AG09319 (cell line): ENCODE measurements around the gene PAIP2.
"Not testable (repeated sequence)": the region's sequence is repeated elsewhere in the genome, so short reads cannot be mapped to it uniquely, and the experiment has no call there.

Experiments used
- DNase-seq: peaks from one replicate; pipeline ENCODE4 v3.0.0-alpha.2; 2010; ENCODE audit warnings: low read depth; ENCODE audit errors: extremely low read depth
- TF ChIP-seq, protein P1 (sequence below): IDR thresholded peaks from 2 replicates; pipeline ENCODE4 v1.5.1; 2011; ENCODE audit warnings: low read depth, mild to moderate bottlenecking, inconsistent platforms, low read length, moderate library complexity

PAIP2 gene

GRCh38 chr5:139306197-139306596 is 35.5 kb upstream of the PAIP2 start:
- TF ChIP-seq, protein P1, sequence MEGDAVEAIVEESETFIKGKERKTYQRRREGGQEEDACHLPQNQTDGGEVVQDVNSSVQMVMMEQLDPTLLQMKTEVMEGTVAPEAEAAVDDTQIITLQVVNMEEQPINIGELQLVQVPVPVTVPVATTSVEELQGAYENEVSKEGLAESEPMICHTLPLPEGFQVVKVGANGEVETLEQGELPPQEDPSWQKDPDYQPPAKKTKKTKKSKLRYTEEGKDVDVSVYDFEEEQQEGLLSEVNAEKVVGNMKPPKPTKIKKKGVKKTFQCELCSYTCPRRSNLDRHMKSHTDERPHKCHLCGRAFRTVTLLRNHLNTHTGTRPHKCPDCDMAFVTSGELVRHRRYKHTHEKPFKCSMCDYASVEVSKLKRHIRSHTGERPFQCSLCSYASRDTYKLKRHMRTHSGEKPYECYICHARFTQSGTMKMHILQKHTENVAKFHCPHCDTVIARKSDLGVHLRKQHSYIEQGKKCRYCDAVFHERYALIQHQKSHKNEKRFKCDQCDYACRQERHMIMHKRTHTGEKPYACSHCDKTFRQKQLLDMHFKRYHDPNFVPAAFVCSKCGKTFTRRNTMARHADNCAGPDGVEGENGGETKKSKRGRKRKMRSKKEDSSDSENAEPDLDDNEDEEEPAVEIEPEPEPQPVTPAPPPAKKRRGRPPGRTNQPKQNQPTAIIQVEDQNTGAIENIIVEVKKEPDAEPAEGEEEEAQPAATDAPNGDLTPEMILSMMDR: no peak
- DNase-seq: no peak

DNA sequence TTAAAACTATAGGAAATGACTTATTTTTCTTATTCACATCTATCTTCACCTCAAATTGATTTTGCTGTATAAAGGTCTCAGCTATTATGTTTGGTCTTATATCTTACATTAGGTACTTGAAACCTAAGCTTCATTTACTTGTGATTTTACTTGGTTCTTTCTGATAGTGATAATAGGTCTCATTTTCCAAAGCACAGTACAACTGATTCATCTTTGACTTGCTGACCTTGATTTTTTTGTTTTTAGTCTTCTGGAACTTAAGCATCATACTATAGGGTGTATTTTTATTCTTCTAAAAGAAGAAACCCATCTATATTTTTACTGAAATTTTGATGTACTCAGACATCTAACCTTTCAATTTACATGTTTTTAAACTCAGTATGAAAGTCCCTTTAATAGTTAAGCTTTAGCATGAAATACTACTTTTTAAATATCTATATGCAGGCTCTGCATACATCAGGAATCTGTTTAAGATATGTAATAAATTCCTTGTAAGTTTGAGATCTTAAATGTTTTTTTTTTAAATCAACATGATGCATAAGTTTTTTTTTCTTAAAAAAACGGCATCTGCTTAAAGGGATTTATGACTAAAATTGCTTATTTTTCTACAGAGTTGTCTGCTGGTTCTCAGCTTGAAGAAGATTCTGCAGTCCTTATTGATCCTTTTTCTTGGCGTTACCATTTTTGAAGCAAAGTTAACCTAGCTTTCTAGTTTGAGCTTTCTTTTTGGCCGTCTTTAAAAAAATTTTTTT is 34.9 kb upstream of the PAIP2 start:
- no peak for DNase-seq
- TF ChIP-seq, protein P1: no peak

GRCh38 chr5:139308797-139309196 is 32.9 kb upstream of the PAIP2 start:
- TF ChIP-seq, protein P1: no peak
- DNase-seq: no peak

GRCh38 chr5:139310715-139311186 is 30.9 kb upstream of the PAIP2 start:
- not testable (repeated sequence) for DNase-seq

DNA sequence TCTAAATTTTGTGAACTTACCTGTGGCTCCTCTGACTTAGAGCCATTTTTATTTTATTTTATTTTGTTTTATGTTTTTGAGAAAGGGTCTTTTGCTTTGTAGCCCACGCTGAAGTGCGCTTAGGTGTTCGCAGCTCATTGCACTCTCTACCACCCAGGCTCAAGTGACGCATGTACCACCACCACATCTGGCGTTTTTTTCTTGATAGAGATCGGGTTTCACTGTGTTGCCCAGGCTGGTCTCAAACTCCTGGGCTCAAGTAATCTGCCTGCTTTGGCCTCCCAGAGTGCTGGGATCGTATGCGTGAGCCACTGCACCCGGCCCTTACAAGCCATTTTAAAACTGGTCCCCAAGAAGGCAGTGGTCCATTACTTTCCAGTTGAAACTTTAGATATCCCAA is 29.6 kb upstream of the PAIP2 start:
- TF ChIP-seq, protein P1: no peak
- no peak for DNase-seq

- DNase-seq: no peak
- TF ChIP-seq, protein P1: no peak
These were observed 27.4 kb upstream of the PAIP2 start for GRCh38 chr5:139314276-139314675.

- DNase-seq: no peak
- TF ChIP-seq, protein P1: no peak
These were observed 26.5 kb upstream of the PAIP2 start for GRCh38 chr5:139315056-139315615.
